HG03457 (cell line): ENCODE measurements around the gene TRAF3.

Experiments
- ATAC-seq: cut with Tn5 transposase; IDR thresholded peaks from one replicate; pipeline ENCODE4 v1.9.1; 2021; ENCODE audit warnings: moderate number of reproducible peaks; ENCODE audit not compliant: unreplicated experiment

Gene TRAF3

DNA sequence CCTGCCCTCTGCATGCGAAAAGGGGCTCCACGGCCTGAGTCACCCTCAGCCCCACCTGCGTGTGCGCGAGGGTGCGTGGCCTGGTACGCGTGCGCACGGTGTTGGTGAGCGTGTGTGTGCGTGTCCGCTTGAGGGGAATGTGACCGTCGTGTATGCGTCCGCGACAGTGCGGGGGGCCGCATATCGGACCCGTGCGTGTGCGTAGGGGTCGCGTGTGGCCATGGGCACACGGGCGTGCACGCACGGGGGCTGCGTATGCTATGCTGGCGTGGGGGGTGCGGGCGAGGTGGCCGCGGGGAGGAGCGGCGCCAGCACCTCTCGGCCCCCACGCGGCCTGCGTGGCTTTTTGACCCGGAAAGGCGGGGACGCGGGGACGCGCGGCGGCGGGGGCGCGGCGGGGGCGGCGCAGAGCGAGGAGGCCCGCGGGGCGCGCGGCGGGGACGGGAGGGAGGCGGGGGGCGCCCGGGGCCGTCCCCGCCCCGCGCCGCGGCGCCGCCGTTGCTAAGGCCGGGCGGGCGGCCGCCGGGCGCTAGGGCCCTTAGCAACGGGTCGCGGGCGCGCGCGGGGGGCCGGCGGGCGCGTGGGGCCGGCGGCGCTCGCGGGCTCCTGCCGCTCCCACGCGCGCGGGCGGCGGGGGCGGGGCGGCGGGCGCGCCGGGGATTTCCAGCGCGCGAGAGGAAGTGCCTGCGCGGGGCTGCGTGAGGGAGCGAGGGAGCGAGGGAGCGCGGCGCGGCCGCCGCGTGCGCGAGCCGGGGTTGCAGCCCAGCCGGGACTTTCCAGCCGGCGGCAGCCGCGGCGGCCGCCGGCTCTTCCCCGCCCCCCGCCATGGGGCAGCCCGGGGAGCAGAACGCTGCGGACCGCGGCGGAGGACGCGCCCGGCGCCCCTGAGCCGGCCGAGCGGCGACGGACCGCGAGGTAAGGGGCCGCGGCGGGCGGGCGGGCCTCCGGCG is at the start of gene TRAF3:
TRAF3 (plus strand) TSS at position 689 of the 950 bp plus-strand sequence. CDS start 92,753 bp downstream, outside the sequence.
- ATAC-seq: peak; percentile 45

DNA sequence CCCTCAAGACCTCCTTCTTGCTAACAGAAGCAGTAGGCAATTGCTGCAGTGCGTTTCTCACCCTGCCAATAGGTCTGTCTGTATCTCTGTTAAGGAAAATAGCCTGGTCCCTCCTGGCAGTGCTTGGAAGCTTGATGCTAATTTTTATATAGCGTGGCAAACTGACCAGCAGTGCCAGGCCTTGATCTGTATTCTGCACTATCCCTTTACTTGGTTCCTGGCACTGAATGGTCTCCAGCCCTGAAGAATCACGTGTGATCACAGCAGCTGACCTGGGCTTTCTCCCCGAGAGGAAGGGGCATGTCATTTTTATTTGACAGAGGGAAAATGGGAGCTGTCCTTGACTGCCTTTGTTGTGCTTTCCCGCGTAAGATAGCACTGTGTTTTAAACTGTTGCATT is 48.7 kb upstream of the TRAF3 start:
- no peak for ATAC-seq

- ATAC-seq: no peak
Observed at GRCh38 chr14:102729268-102729667, 48.0 kb upstream of the TRAF3 start.

DNA sequence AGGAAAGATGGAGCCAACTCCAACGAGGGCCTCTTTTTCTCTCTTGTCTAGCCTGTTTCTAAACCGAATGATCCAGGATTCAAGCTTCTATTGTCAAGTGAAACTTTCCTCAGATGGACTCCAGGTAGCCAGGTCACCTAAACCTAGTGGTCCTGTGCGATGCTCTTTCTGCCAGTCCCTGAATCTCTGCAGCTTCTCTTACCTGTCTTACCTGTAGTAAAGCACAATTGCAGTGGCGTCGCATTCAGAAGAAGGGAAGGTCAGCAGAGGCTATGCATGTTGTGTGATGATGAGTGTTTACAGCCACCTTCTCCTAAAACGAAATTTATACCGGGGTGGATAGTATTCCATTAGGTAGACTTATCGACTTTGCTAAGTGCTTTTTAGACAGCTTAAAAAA is 47.4 kb upstream of the TRAF3 start:
- no peak for ATAC-seq

DNA sequence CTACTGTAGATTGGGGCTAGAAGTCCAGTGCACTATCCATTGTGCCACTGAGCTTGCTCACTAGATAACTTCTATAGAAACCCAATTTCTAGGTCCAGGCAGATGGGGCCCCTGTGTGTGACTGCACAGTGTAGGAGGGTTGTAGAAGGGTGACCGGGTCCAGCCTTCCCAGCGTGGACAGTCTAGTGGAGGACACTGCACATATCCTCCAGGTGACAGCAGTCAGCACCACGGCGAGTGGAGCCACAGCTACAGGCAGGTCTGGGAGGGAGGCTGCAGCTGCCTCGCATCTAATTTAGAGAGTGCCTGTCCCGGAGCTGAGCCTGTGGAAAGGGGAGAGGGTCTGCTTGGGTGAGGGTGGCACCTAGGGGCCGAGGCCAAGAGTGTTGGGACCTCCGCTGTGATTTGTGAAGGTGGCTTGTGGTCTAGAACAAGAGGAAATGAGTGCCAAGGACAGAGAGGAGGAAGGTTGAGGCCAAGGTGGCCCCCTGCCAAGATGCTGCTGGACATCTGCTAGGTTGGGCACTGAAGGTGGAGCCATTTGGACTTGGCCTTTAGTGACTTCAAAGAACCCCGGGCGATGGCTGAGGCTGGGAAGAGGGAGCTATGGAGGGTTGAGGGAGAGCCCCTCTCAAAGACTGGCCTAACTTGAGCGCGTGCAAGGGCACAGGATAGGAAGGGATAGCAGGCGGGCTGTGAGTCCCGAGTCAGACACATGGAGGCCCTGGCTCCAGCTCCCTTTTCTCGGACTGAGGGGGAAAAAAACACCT is 46.0 kb upstream of the TRAF3 start:
- no peak for ATAC-seq

DNA sequence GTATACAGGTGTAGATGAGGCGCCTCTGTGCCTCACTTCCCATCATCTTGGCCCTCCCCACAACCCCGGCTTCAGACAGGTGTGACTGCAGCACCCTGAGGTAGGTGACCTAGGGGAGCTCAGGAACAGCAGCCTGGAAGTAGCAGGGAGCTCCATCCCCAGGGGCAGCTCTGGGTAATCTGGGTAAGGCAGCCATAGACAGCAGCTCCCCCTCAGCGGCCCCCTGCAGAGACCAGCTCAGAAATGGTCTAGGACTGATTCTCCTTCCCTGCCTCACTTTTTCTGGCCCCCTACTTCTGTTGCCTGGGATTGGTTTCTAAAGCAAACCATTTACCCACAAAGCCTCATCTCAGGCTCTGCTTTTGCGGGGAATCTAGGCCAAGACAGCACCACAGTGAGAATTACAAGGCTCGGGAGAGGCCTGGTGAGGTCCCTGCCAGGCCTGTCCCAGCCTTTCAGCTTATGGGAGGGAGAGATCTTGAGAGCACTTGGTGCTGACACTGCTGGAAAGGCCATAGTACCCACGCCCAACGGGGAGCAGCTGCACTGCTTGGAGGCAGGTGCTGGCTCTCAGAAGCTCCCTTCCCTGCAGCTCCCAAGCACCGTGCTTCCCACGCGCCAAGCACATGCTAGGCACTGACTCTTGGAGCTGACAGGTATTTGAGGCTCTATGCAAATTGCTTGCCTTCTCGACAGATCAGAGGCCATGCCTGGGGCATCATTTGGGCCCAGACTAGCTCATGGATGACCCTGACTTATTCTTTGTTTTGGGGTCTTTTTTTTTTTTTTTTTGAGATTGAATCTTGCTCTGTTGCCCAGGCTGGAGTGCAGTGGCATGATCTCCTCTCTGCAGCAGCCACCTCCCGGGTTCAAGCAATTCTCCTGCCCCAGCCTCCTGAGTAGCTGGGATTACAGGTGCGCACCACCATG is 45.1 kb upstream of the TRAF3 start:
- ATAC-seq: no peak

DNA sequence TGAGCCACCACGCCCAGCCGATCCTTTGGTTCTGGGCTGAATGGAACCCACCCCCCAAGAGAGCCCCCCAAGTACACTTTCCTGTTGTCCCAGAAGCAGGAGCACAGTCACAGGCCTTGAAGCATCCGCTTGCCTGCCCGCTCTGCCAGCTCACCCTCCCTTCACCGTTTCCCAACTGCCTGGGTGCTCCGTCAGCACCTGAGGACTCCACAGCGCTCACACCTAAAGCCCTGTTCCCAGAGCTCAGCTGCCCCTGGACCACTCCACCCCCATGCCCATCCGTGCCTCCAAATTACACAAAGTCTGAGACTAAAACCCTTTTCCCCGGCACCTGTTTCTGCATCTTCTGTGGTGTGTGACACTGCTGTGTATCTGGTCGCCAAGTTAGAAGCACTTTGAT is 44.3 kb upstream of the TRAF3 start:
- ATAC-seq: no peak

DNA sequence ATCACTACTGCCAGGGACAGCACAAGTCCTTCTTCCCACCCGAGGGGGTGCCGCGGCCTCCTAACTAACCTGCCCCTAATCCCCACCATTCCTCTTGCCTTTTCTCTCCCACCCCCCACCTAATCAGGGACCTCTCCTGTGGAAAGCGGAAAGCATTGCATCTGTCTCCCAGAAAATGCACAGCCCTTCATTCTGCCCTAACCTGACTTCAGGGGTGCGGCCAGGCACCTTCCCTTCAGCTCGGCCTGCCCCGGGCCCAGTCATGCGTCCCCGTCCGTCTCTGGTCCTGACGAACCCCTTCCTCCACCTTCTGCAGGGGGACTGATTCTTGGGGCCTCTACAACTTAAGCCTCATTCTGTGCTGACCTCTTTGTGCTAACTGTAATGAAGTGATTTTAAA is 43.9 kb upstream of the TRAF3 start:
- no peak for ATAC-seq

DNA sequence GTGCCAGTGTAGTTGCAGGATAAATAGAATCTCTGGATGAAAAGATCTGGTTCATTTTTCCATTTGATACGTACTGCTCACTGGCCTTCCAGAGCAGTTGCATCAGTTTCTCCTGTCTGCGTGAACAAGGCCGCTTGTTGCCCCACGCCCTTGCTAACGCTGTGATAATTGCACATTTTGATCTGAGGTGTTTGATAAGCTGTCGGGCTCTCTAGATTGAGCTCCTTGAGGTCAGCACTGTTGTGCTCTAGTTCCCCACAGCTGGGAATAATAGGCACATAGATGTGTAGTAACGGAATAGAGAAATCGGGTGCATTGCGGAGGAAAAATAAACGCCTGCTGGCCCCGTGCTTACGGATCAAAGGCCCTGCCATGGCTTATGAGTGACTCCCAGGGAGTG is 42.8 kb upstream of the TRAF3 start:
- no peak for ATAC-seq

DNA sequence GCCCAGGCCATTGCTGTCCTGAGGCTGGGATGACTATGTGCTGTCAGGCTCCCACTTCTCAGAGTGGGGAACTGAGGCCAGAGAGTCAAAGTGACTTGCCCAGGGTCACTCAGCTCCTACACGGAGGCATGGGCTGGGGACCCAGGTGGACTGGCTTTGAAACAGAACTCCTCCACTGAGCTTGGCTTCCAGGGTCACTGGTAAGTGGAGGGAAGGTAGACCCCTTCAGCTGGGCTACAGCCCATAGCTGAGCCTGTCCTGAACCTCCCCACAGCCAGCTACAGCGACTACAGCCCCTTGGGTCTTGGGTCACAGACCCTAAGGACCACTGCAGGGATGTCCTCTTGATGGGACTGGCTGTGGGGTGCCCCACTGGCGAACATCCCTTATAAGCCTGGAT is 40.3 kb upstream of the TRAF3 start:
- no peak for ATAC-seq

DNA sequence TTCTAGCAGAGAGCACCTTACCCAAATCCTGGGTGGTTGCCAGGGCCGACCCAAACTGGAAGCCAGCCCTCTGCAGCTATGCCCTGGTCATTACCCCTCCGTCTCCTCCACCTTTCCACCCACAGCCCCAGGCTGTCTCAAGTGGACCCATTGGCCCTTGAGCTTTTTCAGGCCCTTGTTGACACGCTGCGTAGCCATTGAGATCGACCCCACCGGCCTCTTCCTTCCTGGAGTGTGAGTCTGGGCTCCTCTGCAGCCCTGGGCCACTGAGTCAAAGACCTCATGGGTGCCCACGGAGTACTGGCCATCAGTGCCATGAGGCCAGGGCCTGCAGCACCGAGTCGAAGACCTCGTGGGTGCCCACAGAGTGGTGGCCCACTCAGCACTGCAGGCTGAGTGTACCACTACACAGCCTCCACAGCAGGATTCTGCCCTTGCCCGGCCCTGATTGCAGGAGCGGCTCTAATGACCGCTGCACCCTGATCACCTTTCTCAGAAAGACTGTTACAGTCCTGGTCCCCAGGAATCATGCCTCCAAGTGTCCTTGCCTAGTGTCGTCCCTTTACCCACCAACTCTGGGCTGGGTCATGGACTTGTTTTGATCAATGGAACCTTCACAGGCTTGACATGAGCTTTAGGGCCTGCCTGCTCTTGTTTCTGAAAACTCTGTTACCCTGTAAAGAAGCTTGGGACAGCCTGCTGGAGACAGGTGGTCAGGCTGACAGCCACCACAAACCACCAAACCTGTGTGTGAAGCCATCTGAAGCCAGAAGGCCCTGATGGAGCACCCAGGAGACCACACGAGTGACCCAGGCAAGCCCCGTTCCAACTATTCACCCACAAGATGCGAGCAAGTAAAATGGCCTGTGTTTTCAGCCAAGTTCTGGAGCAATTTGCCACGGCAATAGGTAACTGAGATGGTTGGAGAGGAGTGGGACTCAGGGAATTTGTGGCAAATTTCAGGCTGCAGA is 39.6 kb upstream of the TRAF3 start:
- ATAC-seq: no peak

DNA sequence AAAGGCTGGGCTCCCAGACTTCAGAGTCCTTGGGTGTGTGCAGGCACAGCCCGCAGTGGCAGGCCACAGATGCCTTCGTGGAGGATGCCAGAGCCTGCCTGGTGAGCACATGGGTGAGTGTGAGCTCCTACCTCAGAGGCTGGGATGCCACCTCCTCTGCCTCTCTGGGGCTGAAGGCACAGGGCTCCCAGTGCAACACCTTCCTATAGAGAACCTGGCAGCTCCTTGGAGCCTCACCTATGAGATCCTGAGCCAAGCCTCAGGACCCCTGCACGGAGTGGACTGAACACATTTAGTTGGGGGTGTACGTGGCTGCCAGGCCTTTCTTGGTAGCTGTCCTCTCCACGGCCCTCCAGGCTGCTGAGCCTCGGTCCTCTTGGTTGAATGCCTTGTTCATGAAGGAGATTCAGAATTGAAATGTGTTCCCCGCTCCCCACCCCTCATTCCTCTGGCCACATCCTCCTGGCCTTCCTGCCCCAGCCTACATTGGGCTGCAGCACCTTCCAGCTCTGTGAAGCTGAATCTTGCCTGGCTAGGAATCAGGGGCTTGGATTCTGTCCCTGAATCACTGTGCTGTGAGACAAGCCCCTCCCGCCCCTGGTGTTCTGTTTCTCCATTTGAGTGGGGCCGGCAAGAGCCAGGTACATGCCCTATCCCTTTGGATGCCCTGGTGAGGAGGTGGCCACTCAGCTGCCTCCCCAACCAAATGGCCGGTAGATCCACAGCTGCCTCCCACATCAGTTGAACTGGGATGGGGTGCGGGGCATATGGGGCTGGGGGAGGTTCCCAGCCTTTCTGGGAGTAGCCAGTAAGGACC is 38.7 kb upstream of the TRAF3 start:
- ATAC-seq: no peak

DNA sequence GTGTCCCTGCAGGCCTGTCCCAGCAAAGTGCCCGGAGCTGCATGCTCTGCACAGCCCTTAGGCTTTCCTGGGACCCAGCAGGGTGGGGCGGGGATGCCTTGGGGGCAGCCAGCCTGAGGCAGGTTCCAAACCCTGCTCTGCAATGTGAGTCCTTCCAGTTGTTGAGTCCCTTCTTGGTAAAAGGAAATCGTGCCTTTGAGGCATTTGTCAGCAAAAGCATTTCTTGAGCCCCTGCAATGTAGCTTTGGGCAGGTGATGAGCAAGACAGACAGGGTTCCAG is 38.1 kb upstream of the TRAF3 start:
- no peak for ATAC-seq

- ATAC-seq: no peak
Observed at GRCh38 chr14:102746634-102747438, 30.4 kb upstream of the TRAF3 start.

GRCh38 chr14:102748806-102749205 is 28.4 kb upstream of the TRAF3 start:
- no peak for ATAC-seq

- no peak for ATAC-seq
Observed at GRCh38 chr14:102749393-102750305, 27.6 kb upstream of the TRAF3 start.

DNA sequence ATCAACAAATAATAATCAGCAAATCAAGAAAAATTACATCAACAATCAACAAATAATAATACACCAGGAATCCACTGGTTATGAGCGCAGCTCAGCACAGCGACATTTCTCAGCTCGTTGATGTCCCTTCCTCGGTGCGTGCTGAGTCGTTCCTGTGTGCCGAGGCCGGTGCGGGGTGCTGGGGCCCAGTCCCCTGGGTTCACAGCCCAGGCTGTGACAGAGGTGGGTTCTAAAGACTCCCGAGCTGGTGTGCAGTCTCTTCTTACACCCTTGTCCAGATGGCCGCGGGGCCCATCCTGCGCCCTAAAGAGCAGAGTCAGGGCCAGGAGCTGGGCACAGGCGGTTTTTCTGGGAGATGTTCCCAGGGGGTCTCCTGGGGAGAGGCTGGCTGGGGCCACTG is 26.9 kb upstream of the TRAF3 start:
- ATAC-seq: no peak
